Uterus (tissue), 2 donors: Measurements from ENCODE around the gene ERAS.

Source experiments
- CTCF ChIP-seq, 4 experiments: fragments of 200-600 bp in 2 of 4; fragments of 450-650 bp in 2 of 4; sonication (generic) in 2 of 4; IDR thresholded peaks; one replicate each; pipeline ENCODE4 v1.5.1; 2016 to 2019; ENCODE audit warnings: antibody characterized with exemption in 4 of 4, mild to moderate bottlenecking in 2 of 4, moderate library complexity in 1 of 4
- POLR2A ChIP-seq, 2 donors: fragments of 450-650 bp; IDR thresholded peaks; one replicate each; pipeline ENCODE4 v1.6.1; 2016; ENCODE audit warnings: antibody characterized with exemption in 2 of 2, mild to moderate bottlenecking in 1 of 2, moderate library complexity in 1 of 2

GRCh38 chrX:48814722-48815121, 11.6 kb upstream of the ERAS start:
- no peak for TF ChIP-seq CTCF (IDR thresholded peaks at IDR 0.05)
- no peak for TF ChIP-seq POLR2A (IDR thresholded peaks at IDR 0.05)
